Measurements from ENCODE around the gene PIAS2.

- TF ChIP-seq TAF1 (IDR thresholded peaks at IDR 0.05; ENCODE audit: borderline replicate concordance, low read depth, low read length) (no peak), POLR2AphosphoS5 (IDR thresholded peaks at IDR 0.05; ENCODE audit: low read depth, low read length) (no peak), POLR2A (IDR thresholded peaks at IDR 0.05; ENCODE audit: low read depth, low read length) (no peak)
Measured at GRCh38 chr18:46893360-46893759, 23.9 kb downstream of the PIAS2 start.

Measured in GM12892 (cell line).